ENCODE data around the gene GALNT9.

The GALNT9 gene

GRCh38 chr12:132292328-132293319 is 36.8 kb downstream of the GALNT9 start:
- DNase-seq, result no peak

GRCh38 chr12:132291402-132292175 is 37.8 kb downstream of the GALNT9 start:
- DNase-seq, result no peak

- DNase-seq, result no peak
These were observed 39.2 kb downstream of the GALNT9 start for GRCh38 chr12:132290203-132290540.

GRCh38 chr12:132289356-132290202 is 39.8 kb downstream of the GALNT9 start:
- DNase-seq, result no peak

- DNase-seq, result no peak
These were observed 40.7 kb downstream of the GALNT9 start for GRCh38 chr12:132288516-132289215.

- no peak for DNase-seq
These were observed 41.8 kb downstream of the GALNT9 start for GRCh38 chr12:132287391-132288238.

GRCh38 chr12:132286912-132287311 is 42.5 kb downstream of the GALNT9 start:
- no peak for DNase-seq

- no peak for DNase-seq
These were observed 43.3 kb downstream of the GALNT9 start for GRCh38 chr12:132285991-132286681.

GRCh38 chr12:132284827-132285741 is 44.3 kb downstream of the GALNT9 start:
- no peak for DNase-seq

- DNase-seq, result no peak
These were observed 45.1 kb downstream of the GALNT9 start for GRCh38 chr12:132284071-132284826.

GRCh38 chr12:132282950-132283771 is 46.2 kb downstream of the GALNT9 start:
- peak; percentile 37 for DNase-seq

- DNase-seq, result no peak
These were observed 47.1 kb downstream of the GALNT9 start for GRCh38 chr12:132282031-132282949.

GRCh38 chr12:132281038-132281437 is 48.4 kb downstream of the GALNT9 start:
- no peak for DNase-seq

GRCh38 chr12:132280406-132280805 is 49.0 kb downstream of the GALNT9 start:
- DNase-seq, result no peak

- DNase-seq, result no peak
These were observed 49.5 kb downstream of the GALNT9 start for GRCh38 chr12:132279930-132280329.

GRCh38 chr12:132279184-132279889 is 50.1 kb downstream of the GALNT9 start:
- no peak for DNase-seq

Measured in CD4-positive, alpha-beta T cell treated with Interleukin-12 subunit alpha and Interleukin-12 subunit beta, for 1 hour (primary cell).